ENCODE data around the gene SLC46A3.
A peak's percentile ranks its signal among the peaks of the same experiment; 100 is the strongest.

Gene SLC46A3

DNA sequence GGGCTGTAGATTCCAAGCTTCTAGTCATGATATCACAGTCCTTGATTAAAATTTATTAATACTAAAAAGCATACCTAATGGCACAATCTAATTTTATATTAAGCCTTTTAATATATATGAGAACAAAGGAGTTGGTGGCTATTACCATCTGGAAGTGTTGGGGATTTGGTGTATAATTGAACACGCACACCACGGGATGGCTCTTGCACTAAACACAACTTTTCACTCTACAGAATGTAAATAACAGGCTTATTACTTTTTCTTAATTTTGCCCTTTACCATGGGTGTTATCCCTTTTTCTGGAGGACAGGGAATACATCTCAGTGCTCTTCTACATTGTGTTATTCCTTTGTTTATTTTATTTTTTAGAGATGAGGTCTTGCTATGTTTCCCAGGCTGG lies 38.2 kb downstream of the SLC46A3 start:
- no peak for DNase-seq (ENCODE audit: low read depth)

GRCh38 chr13:28679628-28680027 lies 39.1 kb downstream of the SLC46A3 start:
- DNase-seq (ENCODE audit: low read depth): no peak

- DNase-seq (ENCODE audit: low read depth): no peak
Observed at GRCh38 chr13:28678809-28679208, 40.0 kb downstream of the SLC46A3 start.

DNA sequence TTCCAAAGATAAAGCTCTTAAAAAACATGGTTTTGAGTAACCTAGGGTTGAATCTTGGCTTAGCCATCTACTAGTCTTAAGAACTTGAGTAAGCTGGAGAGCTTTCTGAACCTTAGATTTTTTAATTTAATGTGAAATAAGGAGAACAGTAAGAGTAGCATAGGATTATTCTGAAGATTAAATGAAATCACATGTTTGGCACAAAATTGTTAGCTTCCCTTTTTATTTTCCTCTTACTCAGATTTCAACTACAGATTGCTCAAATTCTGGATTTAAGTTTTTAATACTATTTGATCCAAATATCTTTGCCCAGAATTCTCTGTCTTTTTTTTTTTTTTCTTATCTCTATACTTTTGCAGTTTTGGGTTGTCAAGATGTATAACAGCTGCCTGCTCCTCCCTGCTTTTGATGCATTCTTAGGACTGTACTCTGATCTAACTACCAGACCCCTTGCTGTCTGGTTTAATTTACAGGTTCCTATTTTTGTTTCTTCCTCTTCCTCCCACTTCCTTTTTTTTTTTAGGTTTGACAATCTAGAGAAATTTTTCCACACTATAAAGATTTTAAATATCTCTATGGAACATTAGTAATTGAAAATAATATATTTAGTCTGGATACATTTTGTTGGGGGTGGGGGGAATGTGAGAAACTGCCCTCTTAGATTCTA lies 47.5 kb downstream of the SLC46A3 start:
- no peak for DNase-seq (ENCODE audit: low read depth)

- no peak for DNase-seq (ENCODE audit: low read depth)
Observed at GRCh38 chr13:28666897-28667488, 51.8 kb downstream of the SLC46A3 start.

- no peak for DNase-seq (ENCODE audit: low read depth)
Observed at GRCh38 chr13:28659621-28659970, 59.2 kb downstream of the SLC46A3 start.

DNA sequence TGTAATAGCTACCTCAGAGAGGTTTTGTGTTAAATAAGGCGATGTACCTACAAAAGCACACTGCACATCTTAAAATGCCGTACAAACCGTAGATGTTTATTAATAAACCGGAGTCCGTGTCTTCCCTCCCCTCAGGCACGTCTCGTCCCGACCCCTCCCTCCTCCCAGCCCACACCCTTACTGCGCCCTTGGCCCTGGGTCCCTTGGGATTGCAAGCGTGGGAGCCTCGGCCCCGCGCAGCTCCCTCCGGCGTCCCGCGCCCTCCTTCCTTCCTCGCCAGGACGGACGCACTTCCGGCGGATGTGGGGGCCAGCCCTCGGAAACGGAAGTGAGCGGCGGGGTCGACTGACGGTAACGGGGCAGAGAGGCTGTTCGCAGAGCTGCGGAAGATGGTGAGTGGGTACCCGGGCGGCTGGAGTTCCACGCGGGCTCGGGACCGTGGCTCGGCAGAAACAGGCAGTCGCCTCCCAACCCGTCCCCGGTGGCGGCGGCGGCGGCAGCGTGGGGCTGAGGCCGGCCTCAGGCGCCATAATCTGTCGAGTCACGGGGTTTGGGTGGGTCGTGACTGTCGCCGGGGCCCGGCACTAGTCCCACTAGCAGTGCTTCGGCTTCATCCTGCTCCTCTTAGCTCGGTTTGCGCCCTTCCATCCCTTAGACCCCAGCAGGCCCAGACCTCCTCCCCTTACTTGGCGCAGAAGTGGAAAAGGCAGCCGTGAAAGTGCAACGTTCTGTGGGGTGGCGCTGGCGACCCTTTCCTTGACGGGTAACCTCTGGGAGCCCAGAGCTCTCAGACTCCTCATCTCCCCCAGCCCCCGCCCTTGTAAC lies 59.8 kb downstream of the SLC46A3 start, which contains the start of gene POMP:
TSS of gene POMP (plus strand) at position 335 of the 825 bp plus-strand sequence. CDS start at position 390, 55 bp downstream.
- peak; percentile 90 for DNase-seq (ENCODE audit: low read depth)

DNA sequence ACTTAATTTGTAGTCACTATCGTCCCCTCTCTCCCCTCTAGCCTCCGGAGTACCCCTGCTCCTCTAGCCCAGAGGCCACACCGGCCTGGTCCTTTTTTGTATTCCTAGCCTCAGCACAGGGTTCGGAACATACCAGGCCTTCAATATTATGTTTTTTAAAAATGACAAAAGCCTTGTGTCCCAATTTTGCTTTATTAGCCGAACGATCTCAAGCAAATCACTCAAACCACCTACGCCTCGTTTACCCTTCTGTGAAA lies 60.3 kb downstream of the SLC46A3 start:
- no peak for DNase-seq (ENCODE audit: low read depth)

DNA sequence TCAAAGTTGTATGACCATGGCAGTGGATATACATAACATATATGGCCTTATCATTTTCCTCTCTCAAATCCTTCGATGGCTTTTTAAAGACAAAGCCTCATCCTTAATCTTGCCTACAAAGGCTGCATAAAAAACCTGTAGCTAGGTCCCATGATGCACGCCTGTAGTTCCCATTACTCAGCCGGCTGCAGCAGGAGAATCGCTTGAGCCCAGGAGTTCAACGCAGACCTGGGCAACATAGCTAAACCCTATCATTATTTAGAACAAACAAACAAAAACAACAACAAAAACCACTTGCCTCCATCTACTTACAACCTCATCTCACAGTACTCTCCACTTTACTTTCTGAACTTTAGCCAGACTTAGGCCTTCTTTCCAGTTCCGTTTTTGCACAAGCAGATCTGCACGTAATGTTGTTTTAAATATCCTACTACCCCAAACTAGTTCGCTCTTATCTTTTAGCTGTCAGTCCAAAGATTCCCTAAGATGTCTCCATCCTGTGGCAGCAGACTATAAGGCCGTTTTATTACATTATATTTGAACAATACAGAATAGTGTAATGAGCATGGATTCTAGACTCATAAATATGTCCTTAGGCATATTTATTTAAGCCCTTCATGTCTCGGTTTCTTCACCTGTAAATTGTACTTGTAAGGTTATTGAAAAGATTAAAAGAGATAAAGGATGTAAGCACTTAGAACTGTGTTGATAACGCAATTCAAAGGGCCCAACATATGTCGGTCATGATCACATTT lies 60.8 kb downstream of the SLC46A3 start:
- DNase-seq (ENCODE audit: low read depth): no peak

DNA sequence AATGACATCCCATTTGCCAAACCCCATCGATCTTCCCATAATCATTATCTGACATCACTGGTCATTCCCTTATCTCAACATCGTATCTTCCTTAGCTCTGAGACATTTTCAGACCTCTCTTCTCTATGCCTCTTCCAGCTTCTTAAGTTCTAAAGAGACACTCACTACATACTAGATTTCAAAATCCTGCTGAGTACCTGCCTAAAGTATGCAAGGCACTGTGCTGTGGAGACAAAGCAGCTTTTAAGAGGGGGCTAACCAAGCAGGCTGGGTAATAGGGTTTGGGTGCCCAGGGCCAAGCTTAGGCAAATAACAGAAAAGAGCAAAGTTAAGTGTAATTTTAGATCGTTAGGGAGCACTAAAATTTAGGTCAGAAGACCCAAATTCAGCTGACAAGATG lies 63.2 kb downstream of the SLC46A3 start:
- DNase-seq (ENCODE audit: low read depth): no peak

GRCh38 chr13:28654276-28654675 lies 64.5 kb downstream of the SLC46A3 start:
- no peak for DNase-seq (ENCODE audit: low read depth)

DNA sequence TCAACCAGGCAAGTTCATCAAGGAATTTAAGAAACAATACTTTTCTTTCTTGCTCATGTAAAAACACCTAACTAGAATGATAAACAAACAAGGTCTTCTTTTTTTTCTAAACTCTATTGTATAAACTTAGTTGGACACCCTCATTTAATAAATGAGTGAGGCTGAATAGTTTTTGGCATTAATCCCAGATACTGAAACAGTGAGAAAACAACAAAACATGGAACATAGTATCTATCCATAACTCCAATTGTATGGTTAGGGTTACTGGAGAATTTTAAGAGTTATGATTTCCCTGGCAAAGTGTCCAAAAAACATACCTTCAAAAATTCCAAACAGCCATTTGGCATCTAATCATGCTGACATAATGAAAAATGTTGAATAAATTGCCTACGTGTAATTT lies 65.7 kb downstream of the SLC46A3 start:
- no peak for DNase-seq (ENCODE audit: low read depth)

- DNase-seq (ENCODE audit: low read depth): no peak
Observed at GRCh38 chr13:28651810-28652401, 66.9 kb downstream of the SLC46A3 start.

GRCh38 chr13:28650284-28650683 lies 68.5 kb downstream of the SLC46A3 start:
- no peak for DNase-seq (ENCODE audit: low read depth)
